NCI-H1105 (cell line): ENCODE results near the gene PLXNA4.

Experiments used
- DNase-seq: peaks from one replicate; lab custom pipeline; 2025; lab: John Stamatoyannopoulos, UW

Gene PLXNA4

DNA sequence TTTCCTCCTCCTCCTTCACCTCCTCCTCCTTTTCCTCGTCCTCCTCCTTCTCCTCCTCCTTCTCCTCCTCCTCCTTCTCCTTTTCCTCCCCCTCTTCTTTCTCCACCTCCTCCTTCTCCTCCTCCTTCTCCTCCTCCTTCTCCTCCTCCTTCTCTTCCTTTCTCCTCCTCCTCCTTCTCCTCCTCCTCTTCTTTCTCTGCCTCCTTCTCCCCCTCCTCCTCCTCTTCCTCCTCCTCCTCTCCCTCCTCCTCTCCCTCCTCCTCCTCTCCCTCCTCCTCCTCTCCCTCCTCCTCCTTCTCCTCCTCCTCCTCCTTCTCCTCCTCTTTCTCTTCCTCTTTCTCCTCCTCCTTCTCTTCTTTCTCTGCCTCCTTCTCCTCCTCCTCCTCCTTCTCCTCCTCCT, 13.6 kb downstream of the PLXNA4 start:
- no peak for DNase-seq

DNA sequence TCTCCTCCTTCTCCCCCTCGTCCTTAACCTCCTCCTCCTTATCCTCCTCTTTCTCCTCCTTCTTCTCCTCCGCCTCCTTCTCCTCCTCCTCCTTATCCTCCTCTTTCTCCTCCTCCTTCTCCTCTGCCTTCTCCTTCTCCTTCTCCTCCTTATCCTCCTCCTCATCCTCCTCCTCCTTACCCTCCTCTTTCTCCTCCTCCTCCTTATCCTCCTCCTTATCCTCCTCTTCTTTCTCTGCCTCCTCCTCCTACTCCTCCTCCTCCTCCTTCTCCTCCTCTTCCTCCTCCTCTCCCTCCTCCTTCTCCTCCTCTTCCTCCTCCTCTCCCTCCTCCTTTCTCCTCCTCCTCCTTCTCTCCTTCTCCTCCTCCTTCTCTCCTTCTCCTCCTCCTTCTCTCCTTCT, 14.5 kb downstream of the PLXNA4 start:
- no peak for DNase-seq

DNA sequence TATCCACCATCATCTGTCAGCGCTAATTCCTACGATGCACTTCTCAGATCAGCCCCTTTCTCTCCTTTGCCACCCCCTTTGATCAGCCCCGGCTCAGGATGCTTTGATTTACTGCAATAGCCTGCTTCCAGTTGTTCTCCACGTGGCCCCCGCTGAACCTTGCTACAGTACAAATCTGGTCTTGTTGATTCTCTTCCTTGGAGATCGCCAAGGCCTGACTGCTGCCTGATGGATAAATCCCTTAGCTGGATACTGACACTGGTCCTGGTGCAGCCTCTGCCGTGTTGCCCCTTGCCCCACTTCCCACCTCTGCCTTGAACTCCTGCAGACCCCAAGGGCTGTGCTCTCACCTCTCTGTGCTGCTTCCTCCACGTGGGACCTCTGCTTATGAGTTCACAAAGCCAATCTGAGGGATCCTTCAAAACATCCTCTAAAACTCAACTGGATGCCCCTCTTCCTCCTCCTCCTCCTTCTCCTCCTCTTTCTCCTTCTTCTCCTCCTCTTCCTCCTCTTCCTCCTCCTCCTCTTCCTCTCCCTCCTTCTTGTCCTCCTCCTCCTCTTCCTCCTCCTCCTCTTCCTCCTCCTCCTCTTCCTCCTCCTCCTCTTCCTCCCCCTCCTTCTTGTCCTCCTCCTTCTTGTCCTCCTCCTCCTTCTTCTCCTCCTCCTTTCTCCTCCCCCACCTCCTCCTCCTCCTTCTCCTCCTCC, 15.3 kb downstream of the PLXNA4 start:
- DNase-seq: no peak

DNA sequence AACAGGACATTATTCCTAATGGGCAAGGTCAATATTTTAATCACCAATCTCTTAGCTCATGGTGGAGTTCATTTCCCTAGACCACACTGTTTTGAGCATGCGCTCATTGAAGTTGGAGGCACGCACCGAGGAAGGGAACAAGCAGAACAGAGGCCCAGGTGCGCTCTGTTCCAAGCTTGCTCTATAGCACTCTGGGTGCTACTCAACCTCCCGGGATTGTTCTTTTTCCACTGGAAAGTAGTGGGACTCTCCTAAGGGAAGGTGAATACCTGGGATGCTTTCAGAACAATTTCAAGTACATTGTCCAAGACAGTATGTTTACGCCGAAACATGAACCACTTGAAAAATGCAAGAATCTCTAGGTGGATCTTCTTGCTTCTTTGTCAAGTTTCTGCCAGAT, 16.2 kb downstream of the PLXNA4 start:
- no peak for DNase-seq

DNA sequence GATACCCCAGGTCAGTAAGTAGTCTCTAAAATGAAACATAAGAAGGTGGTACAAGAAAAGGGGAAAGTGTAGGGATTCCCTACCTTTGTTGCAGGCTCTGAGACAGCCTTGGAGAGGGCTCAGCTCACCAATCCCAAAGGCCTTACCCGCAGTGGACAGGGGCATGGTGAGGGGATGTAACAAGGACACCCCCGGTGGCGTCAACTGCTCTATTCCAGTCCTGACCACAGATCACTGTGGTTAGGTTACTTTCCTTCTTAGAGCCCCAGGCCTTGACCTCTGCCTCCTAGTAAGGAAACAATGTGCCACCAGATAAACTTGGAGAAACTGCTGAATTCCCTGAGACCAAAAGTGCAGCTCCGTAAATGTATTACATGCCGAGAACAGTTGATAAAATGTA, 17.5 kb downstream of the PLXNA4 start:
- DNase-seq: no peak

DNA sequence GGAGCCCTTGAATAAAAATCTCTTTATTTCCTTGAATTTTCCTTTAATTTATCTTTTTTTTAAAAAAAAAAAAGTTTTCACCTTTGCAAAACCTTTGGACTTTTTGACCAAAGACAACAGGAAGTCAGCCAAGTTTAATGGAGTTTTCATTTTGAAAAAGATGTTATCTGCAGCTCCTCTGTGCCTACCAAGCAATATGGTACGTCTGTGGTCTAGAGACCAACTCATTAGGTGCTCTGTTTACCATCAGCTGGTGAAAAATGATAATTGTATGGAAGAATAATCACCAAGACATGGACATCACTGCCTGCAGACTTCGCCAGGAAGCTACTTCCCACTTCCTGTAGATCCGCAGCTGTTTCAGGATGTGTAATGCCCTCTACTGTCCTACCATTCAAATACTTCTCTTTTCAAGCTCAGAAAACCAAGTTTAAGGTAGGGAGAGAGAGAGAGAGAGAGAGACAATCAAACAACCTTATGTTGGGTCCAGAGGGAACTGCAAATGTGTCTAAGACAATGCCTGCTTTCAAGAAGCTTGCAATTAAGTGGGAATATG, 18.7 kb downstream of the PLXNA4 start:
- DNase-seq: no peak

DNA sequence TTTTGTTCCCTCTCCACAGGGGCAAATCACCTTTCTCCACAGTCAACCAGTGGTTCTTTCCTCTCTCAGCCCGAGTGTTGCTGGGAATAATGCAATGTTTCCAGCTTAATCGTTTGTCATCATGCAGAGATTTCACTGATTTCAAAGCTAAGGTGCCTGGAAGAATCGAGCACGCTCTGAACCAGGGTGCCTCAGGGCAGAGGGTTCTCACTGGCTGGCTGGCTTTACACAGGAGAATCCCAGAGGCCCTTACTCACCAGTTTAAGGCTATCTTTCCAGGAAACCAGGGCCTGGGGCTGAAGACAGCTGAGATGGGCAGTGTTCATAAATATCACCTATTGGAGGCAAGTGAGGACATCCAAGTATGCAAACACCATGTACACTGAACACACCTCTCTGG, 21.8 kb downstream of the PLXNA4 start:
- DNase-seq: no peak

DNA sequence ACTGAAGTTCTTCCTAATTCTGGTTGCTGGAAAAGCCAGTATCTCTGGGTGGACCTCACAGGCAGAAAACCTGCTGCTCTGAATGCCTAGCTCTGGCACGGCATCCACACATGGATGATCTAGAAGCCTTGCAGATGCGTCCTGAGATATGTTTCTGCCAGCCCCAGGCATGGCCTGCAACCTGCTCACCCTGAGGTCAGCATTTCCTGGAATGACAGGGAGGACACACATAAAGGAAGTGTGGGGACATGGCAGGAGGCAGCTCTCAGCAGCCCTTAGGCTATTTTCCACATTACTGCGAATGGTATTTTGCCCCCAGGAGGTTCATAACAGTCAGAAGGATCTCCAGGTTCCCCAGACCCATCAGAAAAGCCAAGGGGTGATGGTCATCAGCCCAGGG, 23.2 kb downstream of the PLXNA4 start:
- DNase-seq: no peak

DNA sequence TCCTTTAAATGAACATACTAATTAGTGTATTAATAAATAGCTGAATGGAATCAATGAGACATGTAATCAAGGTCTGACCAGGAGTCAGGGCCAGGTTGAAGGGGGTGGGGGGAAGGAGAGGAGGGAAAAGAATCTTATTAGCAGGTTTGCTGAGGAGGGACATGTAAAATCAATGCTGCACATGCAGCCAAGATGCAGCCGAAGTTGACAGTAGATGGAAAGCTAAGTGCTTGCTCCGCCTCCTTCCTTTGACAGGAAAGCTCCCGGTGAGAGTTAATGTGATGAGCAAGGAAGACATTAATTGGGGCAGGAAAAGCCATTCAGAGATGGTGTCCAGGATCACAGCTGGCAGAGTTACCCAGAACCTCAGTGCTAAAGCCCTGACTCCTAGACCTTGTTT, 24.4 kb downstream of the PLXNA4 start:
- DNase-seq: no peak

DNA sequence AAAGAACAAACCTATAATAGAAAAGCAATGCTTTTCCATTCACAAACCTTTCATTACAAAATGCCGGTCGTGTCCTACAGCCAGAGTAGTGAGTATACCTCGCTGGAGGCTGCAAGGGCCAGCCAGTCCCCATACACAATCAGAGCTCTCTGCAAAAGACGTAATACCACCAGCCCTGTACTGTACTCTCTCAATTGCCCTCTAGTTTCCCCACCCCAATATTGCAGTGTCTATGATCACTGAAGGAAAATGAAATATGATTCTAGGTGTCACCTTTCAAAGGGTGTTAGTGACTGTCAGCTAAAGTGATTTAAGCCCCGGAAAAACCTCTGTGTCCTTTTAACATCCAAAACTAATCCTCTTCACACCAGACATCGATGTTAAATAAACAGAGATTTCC, 24.8 kb downstream of the PLXNA4 start:
- no peak for DNase-seq

DNA sequence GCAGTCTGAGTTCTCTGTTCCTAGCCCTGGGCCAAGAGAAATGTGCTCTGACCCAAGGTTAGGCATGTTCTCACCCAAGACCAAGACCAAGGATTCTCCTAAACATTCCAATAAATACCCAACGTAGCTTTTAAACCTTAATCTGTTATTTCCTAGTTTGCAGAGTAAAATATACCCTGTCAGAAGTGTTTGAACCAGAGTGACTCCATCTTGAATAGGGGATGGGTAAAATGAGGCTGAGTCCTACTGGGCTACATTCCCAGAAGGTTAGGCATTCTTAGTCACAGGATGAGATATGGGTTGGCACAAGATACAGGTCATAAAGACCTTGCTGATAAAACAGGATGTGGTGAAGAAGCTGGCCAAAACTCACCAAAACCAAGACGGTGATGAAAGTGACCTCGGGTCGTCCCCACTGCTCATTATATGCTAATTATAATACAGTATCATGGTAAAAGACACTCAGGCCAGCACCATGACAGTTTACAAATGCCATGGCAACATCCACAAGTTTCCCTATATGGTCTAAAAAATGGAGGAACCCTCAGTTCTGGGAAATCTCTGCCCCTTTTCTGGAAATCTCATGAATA, 27.7 kb downstream of the PLXNA4 start:
- no peak for DNase-seq

DNA sequence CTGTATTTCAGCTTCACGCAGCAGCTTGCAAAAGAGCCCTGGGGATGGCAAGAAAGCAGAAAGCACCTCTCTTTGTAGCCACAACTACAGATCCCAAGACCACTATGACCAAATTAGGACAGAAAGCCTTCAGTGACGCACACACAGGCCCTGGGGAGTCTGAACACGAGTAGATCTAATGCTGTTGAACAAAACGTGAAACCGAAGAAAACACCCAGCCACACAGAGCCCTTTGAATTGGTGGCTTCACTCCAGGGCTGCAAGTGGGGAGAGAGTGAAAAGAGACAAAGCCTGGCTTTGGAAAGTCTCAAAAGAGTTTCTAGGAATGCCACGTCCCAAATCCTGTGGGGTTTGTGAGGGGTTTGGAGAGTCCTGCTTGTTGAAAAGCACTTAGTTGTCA, 28.4 kb downstream of the PLXNA4 start:
- DNase-seq: no peak

DNA sequence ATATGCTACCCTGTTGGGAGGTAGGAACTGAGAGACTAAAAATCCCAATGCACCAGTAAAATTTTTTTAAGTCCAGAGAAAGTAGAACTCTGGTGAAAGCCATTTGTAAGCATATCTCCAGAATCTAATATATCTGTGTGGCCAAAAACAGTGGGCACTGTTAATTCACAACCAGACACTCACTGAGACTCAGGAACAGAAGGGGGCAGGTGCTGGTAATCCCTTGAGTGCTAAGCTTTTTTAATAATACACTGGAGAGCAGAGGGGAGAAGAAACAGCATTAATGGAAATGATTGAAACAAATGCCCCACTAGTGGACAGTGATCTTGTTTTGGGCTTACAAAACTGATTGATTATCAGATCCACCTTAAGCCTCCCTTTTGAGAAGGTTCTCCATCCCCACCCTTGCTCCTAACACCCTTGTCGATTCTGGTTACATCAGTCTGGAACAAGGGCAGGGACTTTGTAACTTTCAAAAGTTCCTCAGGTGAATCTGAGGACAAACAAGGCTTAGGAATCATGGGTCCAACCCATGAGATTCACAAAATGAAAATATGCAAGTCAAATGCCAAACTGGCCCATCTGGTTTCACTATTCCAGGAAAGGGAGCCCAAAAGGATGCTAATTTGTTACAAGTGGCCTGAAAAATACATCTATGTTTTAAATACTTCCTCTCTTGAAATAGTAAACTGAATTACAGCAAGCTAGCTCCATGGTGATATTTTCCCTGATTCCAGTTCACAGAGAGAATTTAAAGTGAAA, 29.7 kb downstream of the PLXNA4 start:
- DNase-seq: no peak

DNA sequence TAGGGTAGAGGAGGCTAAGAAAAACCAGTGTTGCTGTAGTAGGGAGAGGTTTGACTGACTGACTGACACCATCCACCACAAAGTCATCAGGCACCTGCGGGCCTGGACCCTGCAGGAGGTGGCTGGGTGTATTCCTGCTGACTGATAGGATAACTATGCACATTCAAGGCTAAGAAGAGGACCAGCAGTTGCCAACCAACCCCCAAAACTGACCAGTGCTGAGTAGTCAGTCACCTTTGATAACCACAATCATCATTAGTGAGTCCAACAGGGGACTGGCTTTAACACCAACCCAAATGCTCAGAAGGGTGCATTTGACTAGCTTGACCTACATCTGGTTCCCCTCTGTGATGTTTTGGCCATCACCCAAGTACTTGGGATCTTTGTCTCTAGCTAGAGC, 30.5 kb downstream of the PLXNA4 start:
- no peak for DNase-seq

DNA sequence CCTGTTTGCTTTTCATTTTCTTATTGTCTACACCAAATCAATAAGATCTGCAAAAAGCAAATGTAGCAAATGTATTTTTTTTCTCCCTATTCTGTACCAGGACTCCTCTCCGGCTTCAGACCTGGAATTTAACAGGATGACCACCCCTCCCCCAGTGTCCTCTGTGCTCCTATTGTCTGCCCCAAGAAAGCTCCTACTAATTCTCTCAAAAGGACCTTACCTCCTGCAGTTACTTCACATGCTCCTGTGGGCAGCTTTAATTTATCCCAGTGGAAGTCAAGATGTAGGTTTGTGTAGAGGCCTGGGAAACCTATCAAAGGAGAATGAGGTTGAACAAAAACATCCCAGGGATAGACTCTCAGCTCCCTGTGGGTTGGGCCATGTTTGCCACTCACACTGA, 31.3 kb downstream of the PLXNA4 start:
- DNase-seq: no peak

DNA sequence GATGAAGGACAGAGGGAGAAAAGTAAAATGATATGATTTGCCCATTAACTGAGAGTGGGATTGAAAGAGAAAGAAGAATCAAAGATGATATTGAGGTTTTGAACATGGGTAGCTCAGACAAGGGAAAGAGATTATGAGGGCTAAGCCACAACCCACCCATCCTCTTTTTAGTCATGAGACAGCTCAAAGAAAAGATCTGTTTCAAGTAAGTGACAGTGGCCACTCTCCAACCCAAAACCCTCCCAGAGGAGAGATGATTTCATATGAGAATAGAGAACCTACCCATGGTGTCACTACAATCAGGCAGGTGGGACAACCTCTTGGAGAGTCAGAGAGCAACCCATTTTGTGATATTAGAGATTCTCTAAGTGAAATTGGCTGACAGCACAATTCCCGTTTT, 32.2 kb downstream of the PLXNA4 start:
- DNase-seq: no peak

DNA sequence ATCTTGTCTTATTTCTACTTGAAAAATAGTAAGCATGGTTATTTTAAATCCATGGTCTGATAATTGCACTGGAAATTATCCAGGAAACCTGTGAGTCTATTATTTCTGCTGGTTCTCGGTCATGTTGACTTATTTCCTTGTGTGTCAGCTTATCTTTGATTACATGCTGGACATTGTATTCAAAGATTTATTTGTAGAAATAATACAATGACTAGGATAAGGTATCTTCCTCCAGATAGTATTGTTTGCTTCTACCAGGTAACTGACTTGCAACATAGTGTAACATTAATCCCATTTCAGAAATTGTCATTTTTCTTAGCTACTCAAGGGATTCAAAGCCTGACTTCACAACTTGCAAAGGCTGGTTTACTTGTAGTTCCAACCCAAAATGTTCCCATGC, 33.4 kb downstream of the PLXNA4 start:
- no peak for DNase-seq

DNA sequence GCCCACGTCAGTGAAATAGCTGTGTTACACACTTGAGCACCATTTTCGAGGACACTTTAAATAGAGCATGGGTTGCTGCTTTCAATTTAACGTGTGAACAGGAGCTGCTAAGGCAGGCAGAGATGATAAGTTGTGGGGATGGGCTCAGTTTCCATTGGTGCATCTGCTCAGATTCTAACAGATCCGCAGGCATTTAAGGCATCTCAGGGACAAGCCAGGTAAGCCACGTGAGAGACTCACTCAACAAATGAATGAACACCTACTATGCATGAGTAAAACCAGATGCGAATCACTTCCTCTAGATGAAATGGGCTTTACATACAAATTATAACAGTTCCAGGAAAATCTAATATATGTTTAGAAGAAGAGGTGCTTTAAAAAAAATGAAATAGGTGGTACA, 34.6 kb downstream of the PLXNA4 start:
- DNase-seq: no peak

DNA sequence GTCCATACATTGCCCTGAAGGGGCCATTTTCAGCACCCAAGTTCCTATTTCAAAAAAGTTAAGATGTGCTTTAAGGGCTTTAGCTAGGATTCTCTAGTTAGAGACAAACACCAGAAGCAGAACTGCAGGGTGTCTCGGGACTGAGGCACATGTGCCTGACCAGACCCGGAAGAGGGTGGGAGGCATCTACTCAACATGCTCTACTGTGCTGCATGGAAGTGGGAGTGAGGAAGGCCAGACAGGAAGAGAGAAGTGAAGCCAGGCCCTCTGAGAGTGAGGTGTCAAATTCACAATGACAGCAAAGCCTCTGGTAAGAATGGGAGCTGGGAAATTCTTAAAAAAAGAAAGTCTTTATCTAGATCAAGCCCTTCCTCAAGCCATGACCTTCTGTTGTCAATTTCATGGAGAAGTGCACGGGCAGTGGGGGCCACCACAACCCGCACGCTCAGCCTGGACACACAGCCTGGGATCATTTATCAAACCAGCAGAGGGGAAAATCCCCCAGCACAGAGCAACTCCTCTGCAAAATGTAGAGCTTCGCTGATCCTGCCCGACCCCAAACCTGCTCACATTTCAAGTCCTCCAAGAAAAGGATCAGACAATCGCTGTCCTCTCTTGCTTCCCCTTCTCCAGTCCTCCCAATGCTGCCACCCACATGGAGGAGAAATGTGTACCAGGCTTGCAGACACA, 38.7 kb downstream of the PLXNA4 start:
- DNase-seq: no peak

DNA sequence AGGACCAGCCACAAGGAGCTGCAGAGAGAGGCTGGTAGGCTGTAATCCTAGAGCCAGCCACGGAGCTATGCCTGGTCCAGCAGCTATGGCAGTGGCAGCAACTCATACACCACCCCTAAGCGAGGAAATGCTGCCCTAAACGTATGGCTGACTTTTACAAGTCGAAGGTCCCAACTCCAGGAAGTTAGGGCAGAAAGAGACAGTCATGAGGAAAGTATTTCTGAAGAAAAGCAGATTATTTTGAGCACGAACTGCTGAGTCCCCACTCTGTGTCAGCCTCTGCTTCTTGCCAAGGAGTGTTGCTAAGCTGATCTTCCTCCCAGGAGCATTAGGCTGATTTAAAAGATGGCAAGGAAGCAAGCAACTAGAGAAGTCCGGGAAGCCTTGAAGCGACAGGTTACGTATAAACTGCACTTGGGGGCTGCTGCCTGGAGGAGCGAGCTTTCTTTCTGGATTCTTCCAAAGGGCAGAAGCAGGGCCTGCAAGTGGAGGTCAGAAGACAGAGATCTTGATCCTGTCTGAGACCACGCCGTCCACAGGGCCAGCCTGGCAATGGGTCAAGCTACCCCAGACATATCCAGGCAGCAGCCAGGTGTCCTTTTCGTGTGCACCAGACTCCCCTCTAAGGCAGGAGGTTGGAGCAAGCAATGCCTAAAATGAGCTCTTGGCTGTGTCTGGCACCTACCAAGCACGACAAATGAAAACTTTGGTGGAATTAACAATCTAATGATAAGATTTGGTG, 39.4 kb downstream of the PLXNA4 start:
- DNase-seq: no peak

DNA sequence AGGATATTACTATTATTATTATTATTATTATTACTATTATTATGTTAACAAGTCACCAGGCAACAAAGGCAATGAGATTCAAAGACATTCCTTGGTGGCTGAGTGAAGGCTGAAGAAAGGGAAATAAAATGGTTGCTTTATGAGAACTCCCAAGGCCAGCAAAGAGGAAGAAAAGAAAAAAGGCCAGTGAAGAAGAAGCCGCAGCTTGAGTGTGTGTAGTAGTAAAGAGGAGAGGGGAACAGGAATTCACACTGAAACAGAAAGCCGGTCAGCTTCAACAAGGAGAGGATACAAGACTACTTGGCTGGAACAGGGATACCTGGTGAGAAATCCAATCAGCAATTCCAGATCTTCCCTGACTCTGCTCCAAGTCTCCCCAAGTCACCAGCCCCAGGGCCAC, 42.4 kb downstream of the PLXNA4 start:
- no peak for DNase-seq

DNA sequence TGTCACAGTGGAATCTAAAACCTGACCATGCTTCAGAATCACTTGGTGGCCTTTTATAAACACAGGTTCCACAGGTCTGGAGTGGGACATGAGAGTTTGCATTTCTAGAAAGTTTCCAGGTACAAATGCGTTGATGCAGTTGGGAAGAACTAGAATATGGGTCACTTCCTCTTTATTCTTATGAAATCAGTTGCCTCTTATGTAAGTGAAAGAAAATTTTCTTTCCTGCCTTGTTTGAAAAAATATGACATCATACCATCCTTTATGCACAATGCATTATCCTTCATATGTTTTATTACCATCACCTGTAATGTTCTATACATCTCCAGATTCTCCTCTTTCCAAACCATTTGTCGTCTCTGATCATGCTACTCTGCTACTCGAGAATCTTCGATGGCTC, 44.0 kb downstream of the PLXNA4 start:
- DNase-seq: no peak
